Esophagus muscularis mucosa (tissue), 4 donors: ENCODE measurements around the gene HOXD4. TPM values are rescaled to one million over a fixed set of nuclear protein-coding genes. Genes with fewer than 3 reads are reported as not detected.

Source experiments
- DNase-seq: peaks from one replicate; pipeline ENCODE4 v3.0.0-alpha.2; 2017; ENCODE audit errors: extremely low spot score
- H3K27ac ChIP-seq, 4 donors: fragments of 200-600 bp; sonication (generic); replicated peaks in 1 of 4; 1 replicate in 3 of 4; 2 replicates in 1 of 4; pipeline ENCODE4 v1.5.1; 2016 to 2019; ENCODE audit warnings: mild to moderate bottlenecking in 1 of 4
- H3K27me3 ChIP-seq, 4 donors: fragments of 200-600 bp; sonication (generic); one replicate each; pipeline versions ENCODE4 v1.5.1 to v1.6.0; 2016 to 2019
- H3K36me3 ChIP-seq, 4 donors: fragments of 200-600 bp; sonication (generic); one replicate each; pipeline ENCODE4 v1.5.1; 2016 to 2019
- H3K4me1 ChIP-seq, 4 donors: fragments of 200-600 bp; sonication (generic); one replicate each; pipeline ENCODE4 v1.5.1; 2016 to 2019
- H3K4me3 ChIP-seq, 4 donors: fragments of 200-600 bp; sonication (generic); 1 replicate in 2 of 4; 2 replicates in 2 of 4; pipeline ENCODE4 v1.5.1; 2016 to 2019; ENCODE audit warnings: mild to moderate bottlenecking in 4 of 4, moderate library complexity in 1 of 4
- H3K9me3 ChIP-seq, 4 donors: fragments of 200-600 bp; sonication (generic); 1 replicate in 3 of 4; 2 replicates in 1 of 4; pipeline ENCODE4 v1.5.1; 2016 to 2019
- EP300 ChIP-seq: sonication (generic); formaldehyde crosslinking; IDR thresholded peaks from one replicate; pipeline ENCODE4 v1.6.1; 2017; ENCODE audit warnings: antibody characterized with exemption
- POLR2A ChIP-seq: fragments of 450-650 bp; IDR thresholded peaks from one replicate; pipeline ENCODE4 v1.6.1; 2017; ENCODE audit warnings: antibody characterized with exemption, moderate library complexity, mild to moderate bottlenecking, low read depth
- POLR2AphosphoS5 ChIP-seq, 2 donors: sonication (generic); formaldehyde crosslinking; IDR thresholded peaks; one replicate each; pipeline ENCODE4 v1.6.1; 2017; ENCODE audit warnings: antibody characterized with exemption in 2 of 2
- WGBS: methylation state at CpG from one replicate; pipeline ENCODE4 v1.1.5; 2018; 5-methylcytosine and 5-hydroxymethylcytosine counted together
- intact Hi-C: fragments of 100-400 bp; cut with DNase I; formaldehyde crosslinking; loops from one replicate; pipeline ENCODE4 v1.15.1; 2023
- total RNA-seq, 4 donors: library from RNA; depleted of rRNA; stranded (reverse); fragments of >200 nt; gene quantifications; one replicate each; pipeline versions ENCODE4 v1.1.0 to v1.2.1, GENCODE V29; 2016
- TF ChIP-seq, protein P1 (sequence below), 3 experiments: fragments of 200-600 bp in 2 of 3; fragments of 450-650 bp in 1 of 3; sonication (generic) in 2 of 3; IDR thresholded peaks; one replicate each; pipeline ENCODE4 v1.5.1; 2017 to 2019; ENCODE audit warnings: antibody characterized with exemption in 3 of 3, mild to moderate bottlenecking in 2 of 3, moderate library complexity in 1 of 3

Gene HOXD4
- total RNA-seq, 4 donors from 2014 or later, result 0.66 to 2.9 (median 1.9) TPM

DNA sequence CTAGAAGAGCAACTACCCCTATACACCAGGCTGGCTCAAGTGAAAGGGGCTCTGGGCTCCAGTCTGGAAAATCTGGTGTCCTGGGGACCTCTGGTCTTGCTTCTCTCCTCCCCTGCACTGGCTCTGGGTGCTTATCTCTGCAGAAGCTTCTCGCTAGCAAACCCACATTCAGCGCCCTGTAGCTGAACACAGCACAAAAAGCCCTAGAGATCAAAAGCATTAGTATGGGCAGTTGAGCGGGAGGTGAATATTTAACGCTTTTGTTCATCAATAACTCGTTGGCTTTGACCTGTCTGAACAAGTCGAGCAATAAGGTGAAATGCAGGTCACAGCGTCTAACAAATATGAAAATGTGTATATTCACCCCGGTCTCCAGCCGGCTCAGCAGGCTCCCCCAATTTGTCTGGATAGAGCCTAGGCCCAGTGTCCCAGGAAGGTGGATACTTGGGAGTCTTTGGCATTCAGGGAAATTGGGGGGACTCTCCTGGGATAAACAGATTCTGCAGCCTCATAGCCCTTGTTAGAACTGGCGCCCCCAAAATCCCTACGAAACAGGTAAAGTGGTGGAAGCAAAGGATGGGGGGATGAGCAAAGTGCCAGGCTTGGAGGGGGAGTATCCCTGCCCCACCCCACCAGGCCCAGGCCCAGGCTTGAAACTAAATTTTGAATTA, 2.5 kb upstream of the HOXD4 start:
- Histone ChIP-seq H3K4me3 (no peak overlapping the region), H3K9me3 (no peaks in the 10 kb centered on the region), H3K36me3 (no peaks in the 10 kb centered on the region), H3K4me1 (peaks cover 3 to 26% (median 13%) of the 10 kb centered on the region in 4 donors), H3K27ac (no peak overlapping the region), H3K27me3 (peaks cover 0 to 93% (median 67%) of the 10 kb centered on the region in 4 donors)
- 35% methylated on average over 11 of the region's 11 CpGs for WGBS
- intact Hi-C loops, result no loop called here
- TF ChIP-seq EP300 (no peak), POLR2A (no peak), POLR2AphosphoS5 (IDR thresholded peaks at IDR 0.05) (no peak)
- TF ChIP-seq, protein P1, sequence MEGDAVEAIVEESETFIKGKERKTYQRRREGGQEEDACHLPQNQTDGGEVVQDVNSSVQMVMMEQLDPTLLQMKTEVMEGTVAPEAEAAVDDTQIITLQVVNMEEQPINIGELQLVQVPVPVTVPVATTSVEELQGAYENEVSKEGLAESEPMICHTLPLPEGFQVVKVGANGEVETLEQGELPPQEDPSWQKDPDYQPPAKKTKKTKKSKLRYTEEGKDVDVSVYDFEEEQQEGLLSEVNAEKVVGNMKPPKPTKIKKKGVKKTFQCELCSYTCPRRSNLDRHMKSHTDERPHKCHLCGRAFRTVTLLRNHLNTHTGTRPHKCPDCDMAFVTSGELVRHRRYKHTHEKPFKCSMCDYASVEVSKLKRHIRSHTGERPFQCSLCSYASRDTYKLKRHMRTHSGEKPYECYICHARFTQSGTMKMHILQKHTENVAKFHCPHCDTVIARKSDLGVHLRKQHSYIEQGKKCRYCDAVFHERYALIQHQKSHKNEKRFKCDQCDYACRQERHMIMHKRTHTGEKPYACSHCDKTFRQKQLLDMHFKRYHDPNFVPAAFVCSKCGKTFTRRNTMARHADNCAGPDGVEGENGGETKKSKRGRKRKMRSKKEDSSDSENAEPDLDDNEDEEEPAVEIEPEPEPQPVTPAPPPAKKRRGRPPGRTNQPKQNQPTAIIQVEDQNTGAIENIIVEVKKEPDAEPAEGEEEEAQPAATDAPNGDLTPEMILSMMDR (IDR thresholded peaks at IDR 0.05), result no peak
- DNase-seq, result no peak

DNA sequence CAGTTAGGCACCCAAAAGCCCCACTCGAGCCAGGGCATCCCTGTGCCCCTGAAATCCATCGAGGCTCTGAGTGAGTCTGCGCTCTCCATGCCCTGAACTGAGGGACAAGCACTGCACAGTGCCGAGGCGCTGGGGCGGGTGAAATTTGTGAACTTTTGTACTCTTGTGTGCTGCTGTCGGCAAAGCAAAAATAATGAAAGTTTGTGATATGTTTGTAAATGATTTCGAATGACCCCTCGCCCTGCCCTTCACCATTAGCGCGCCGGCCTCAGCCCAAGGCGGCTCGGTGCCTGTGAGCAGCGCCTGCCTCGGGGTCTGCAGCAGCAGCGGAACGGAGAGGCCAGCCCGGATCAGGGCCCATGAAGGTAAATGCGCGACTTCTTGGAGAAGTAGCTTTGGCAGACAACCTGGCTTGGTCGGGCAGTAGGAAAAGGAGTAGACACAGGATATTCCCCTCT, 1.8 kb upstream of the HOXD4 start:
- intact Hi-C loops, result no loop called here
- Histone ChIP-seq H3K4me1 (peaks cover 3 to 26% (median 13%) of the 10 kb centered on the region in 4 donors), H3K27me3 (peaks cover 0 to 100% (median 67%) of the 10 kb centered on the region in 4 donors), H3K4me3 (no peak overlapping the region), H3K36me3 (no peaks in the 10 kb centered on the region), H3K9me3 (no peaks in the 10 kb centered on the region), H3K27ac (no peak overlapping the region)
- no peak for DNase-seq
- TF ChIP-seq POLR2AphosphoS5 (IDR thresholded peaks at IDR 0.05) (no peak), POLR2A (no peak), EP300 (no peak)
- TF ChIP-seq, protein P1 (IDR thresholded peaks at IDR 0.05), result no peak
- 60% methylated on average over 22 of the region's 22 CpGs for WGBS

DNA sequence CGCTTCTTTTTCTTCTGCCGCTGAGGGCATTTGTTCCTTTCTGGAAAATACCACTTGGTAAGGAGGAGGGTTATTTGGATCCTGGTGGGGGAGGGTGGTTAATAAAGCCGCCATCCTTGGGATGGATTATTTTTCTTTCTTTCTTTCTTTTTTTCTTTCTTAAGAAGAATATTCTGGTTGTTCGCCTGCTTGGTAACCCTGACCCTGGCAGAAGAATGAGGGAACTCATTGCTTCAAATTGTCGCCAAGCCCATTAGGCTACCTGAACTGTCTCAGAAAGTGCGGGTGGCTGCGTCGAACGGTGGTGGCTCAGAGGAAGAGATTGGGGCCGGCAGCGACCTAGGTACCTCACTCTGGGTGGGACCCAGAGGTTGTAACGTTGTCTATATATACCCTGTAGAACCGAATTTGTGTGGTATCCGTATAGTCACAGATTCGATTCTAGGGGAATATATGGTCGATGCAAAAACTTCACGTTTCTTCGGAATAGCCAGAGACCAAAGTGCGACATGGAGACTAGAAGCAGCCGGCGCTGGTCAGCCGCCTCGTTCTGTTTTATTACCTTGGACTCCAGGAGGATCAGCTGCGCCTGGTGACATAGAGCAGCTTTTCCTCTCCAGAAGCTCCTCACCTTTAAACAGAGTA, 1.3 kb upstream of the HOXD4 start:
- 46% methylated on average over 24 of the region's 24 CpGs for WGBS
- Histone ChIP-seq H3K9me3 (no peaks in the 10 kb centered on the region), H3K36me3 (no peaks in the 10 kb centered on the region), H3K27ac (no peak overlapping the region), H3K4me1 (peaks cover 3 to 26% (median 13%) of the 10 kb centered on the region in 4 donors), H3K4me3 (no peak overlapping the region), H3K27me3 (peaks cover 0 to 100% (median 66%) of the 10 kb centered on the region in 4 donors)
- intact Hi-C loops, result no loop called here
- TF ChIP-seq POLR2AphosphoS5 (IDR thresholded peaks at IDR 0.05) (no peak), EP300 (no peak), POLR2A (no peak)
- TF ChIP-seq, protein P1 (IDR thresholded peaks at IDR 0.05), result no peak
- no peak for DNase-seq

DNA sequence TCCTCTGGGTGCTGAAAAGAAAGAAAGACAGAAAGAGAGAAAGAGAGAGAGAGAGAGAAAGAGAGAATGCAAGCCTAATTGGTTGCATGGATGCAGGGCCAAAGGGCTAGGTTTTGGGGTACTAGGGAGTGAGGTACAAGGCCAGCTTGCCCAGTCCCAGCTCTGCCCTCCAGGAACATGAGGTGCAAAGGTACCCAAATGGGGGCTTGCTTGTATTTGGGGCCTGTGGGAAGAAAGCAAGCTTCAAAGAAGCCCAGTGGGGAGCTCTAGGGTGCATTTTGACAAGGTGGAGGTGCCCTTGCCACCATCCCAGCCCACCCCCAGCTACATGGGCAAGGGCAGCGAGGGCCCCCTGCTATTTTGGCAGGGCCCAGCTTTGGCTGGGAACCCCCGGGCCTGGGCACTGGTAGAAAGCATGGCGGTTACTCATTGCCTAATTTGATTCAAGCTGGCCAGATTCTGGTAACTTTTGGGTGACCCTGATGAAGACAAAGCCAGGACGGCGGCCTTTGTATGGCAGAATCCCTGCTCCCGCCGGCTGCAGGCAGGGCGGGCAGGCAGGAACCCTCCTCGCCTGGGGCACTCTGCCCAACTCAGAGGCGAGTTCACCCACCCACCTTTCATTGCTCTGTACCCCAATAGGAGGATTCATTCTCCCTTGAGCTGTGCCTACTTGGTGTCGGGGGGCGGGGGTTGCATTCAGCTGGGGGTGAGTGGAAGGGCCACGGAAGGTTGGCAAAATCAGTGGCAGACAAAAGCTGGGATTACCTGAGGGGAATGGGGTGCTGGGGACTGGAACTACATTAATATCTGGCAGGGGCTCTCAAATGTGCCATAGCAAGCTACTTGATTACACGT, 537 bp upstream of the HOXD4 start:
- no peaks in the 10 kb centered on the region for H3K36me3 ChIP-seq
- no peak for DNase-seq
- H3K27me3 ChIP-seq, result peaks cover 0 to 100% (median 67%) of the 10 kb centered on the region in 4 donors
- H3K9me3 ChIP-seq, result no peaks in the 10 kb centered on the region
- H3K4me1 ChIP-seq, result peaks cover 3 to 26% (median 13%) of the 10 kb centered on the region in 4 donors
- TF ChIP-seq POLR2AphosphoS5 (IDR thresholded peaks at IDR 0.05) (no peak), EP300 (no peak)
- H3K4me3 ChIP-seq, result no peak overlapping the region
- H3K27ac ChIP-seq, result no peak overlapping the region
- WGBS, result 46% methylated on average over 14 of the region's 14 CpGs
- intact Hi-C loops, result no loop called here
